Caco-2 (cell line): Measurements from ENCODE around the gene NEK9. TPM values are rescaled to one million over a fixed set of nuclear protein-coding genes. Genes with fewer than 3 reads are reported as not detected.

Experiments used
- BruUV-seq: library from RNA; stranded (reverse); fragments of 400-500 nt; replicated peaks from 2 replicates; lab custom pipeline; 2021; lab: Mats Ljungman, UMichigan
- CTCF ChIA-PET: fragments of 300-600 bp; sonication (Branson Sonifier 250); formaldehyde crosslinking; loops from one replicate; lab custom pipeline; 2022; ENCODE audit warnings: antibody characterized with exemption; lab: Charles Lee
- POLR2A ChIA-PET: fragments of 300-600 bp; sonication (Branson Sonifier 250); formaldehyde crosslinking; loops from one replicate; lab custom pipeline; 2022; ENCODE audit warnings: antibody characterized with exemption; lab: Charles Lee
- DNase-seq, 2 experiments: peaks; one replicate each; pipeline versions ENCODE4 v3.0.0 to v3.0.0-alpha.2; 2020 to 2022
- H3K27me3 ChIP-seq: replicated peaks from 2 replicates; pipeline ENCODE4 v1.6.0; 2011; ENCODE audit warnings: low read length; ENCODE audit not compliant: control insufficient read depth, insufficient read depth
- H3K36me3 ChIP-seq: 2 replicates; pipeline ENCODE4 v1.5.1; 2011; ENCODE audit warnings: low read length; ENCODE audit not compliant: control insufficient read depth, insufficient read depth
- H3K4me1 ChIP-seq: fragments of 250-450 bp; sonication (Bioruptor Pico); 2 replicates; pipeline ENCODE4 v1.5.1; 2020; ENCODE audit warnings: mild to moderate bottlenecking
- H3K4me3 ChIP-seq: 2 replicates; pipeline ENCODE4 v1.5.1; 2011; ENCODE audit warnings: low read depth, mild to moderate bottlenecking, control low read depth, low read length
- H3K9me3 ChIP-seq: fragments of 250-450 bp; sonication (Bioruptor Pico); 2 replicates; pipeline ENCODE4 v1.5.1; 2020; ENCODE audit warnings: mild to moderate bottlenecking, moderate library complexity
- H3K27ac Mint-ChIP-seq: one replicate; pipeline ENCODE4 v1.8.0; 2022; ENCODE audit warnings: mixed read lengths; ENCODE audit not compliant: unreplicated experiment
- H3K27me3 Mint-ChIP-seq: one replicate; pipeline ENCODE4 v1.8.0; 2022; ENCODE audit warnings: mixed read lengths; ENCODE audit not compliant: insufficient read depth, unreplicated experiment
- H3K36me3 Mint-ChIP-seq: one replicate; pipeline ENCODE4 v1.8.0; 2022; ENCODE audit warnings: mild to moderate bottlenecking, mixed read lengths; ENCODE audit not compliant: insufficient read depth, unreplicated experiment
- H3K4me1 Mint-ChIP-seq: one replicate; pipeline ENCODE4 v1.8.0; 2022; ENCODE audit warnings: low read depth, mixed read lengths; ENCODE audit not compliant: unreplicated experiment
- H3K4me3 Mint-ChIP-seq: one replicate; pipeline ENCODE4 v1.8.0; 2022; ENCODE audit warnings: mild to moderate bottlenecking, moderate library complexity, mixed read lengths; ENCODE audit not compliant: unreplicated experiment
- H3K9me3 Mint-ChIP-seq: one replicate; pipeline ENCODE4 v1.8.0; 2022; ENCODE audit warnings: mixed read lengths; ENCODE audit not compliant: unreplicated experiment
- CTCF ChIP-seq, 2 experiments: fragments of 200-600 bp in 1 of 2; IDR thresholded peaks; 1 replicate in 1 of 2; 2 replicates in 1 of 2; pipeline versions ENCODE4 v1.5.1 to v1.8.0; 2011 to 2022; ENCODE audit warnings: antibody characterized with exemption in 1 of 2, control low read depth in 1 of 2, inconsistent platforms in 1 of 2, low read depth in 1 of 2, low read length in 1 of 2, mild to moderate bottlenecking in 1 of 2, moderate library complexity in 1 of 2; ENCODE audit not compliant: insufficient read depth in 1 of 2, severe bottlenecking in 1 of 2, unreplicated experiment in 1 of 2
- intact Hi-C: fragments of 100-400 bp; cut with micrococcal nuclease; formaldehyde crosslinking; loops from one replicate; pipeline ENCODE4 v1.10.0; 2022; ENCODE audit not compliant: unreplicated experiment
- total RNA-seq: library from RNA; stranded (reverse); gene quantifications from 2 replicates; pipeline ENCODE4 v1.2.3, GENCODE V29; 2022

The NEK9 gene
- total RNA-seq, 1 experiment from 2014 or later = 69.2 TPM

GRCh38 chr14:75049136-75049535 lies 77.7 kb downstream of the NEK9 start:
- TF ChIP-seq CTCF (IDR thresholded peaks at IDR 0.05; ENCODE audit: insufficient read depth in 1 of 2, low read depth in 1 of 2, low read length in 1 of 2, severe bottlenecking in 1 of 2, unreplicated experiment in 1 of 2) = no peak
- Histone ChIP-seq H3K27me3 (no peaks in the 10 kb centered on the region), H3K36me3 (no peaks in the 10 kb centered on the region), H3K4me3 (no peak overlapping the region), H3K9me3 (no peaks in the 10 kb centered on the region), H3K4me1 (peaks cover 10% of the 10 kb centered on the region)
- Mint-ChIP-seq H3K9me3 (no peaks in the 10 kb centered on the region), H3K4me1 (peaks cover 5% of the 10 kb centered on the region), H3K27ac (no peak overlapping the region), H3K36me3 (peaks cover 28% of the 10 kb centered on the region), H3K4me3 (no peak overlapping the region), H3K27me3 (no peaks in the 10 kb centered on the region)
- intact Hi-C loops = no loop called here
- ChIA-PET POLR2A (interaction anchor here (0.6 kb wide), 1 partner anchor 272 kb away, joined by 4 read pairs; no protein-coding TSS in a partner anchor), CTCF (no interaction called here)
- DNase-seq = no peak
- BruUV-seq = no TSS peak

- Histone ChIP-seq H3K36me3 (no peaks in the 10 kb centered on the region), H3K4me3 (no peak overlapping the region), H3K4me1 (peaks cover 10% of the 10 kb centered on the region), H3K9me3 (no peaks in the 10 kb centered on the region), H3K27me3 (no peaks in the 10 kb centered on the region)
- no peaks in the 10 kb centered on the region for H3K27me3 Mint-ChIP-seq
- BruUV-seq = no TSS peak
- H3K36me3 Mint-ChIP-seq = peaks cover 28% of the 10 kb centered on the region
- CTCF ChIA-PET = no interaction called here
- TF ChIP-seq CTCF (IDR thresholded peaks at IDR 0.05; ENCODE audit: insufficient read depth in 1 of 2, low read depth in 1 of 2, low read length in 1 of 2, severe bottlenecking in 1 of 2, unreplicated experiment in 1 of 2) = no peak
- peaks cover 5% of the 10 kb centered on the region for H3K4me1 Mint-ChIP-seq
- H3K9me3 Mint-ChIP-seq = no peaks in the 10 kb centered on the region
- no peak overlapping the region for H3K4me3 Mint-ChIP-seq
- no peak for DNase-seq
- POLR2A ChIA-PET = no interaction called here
- intact Hi-C loops = no loop called here
- H3K27ac Mint-ChIP-seq = no peak overlapping the region
Measured at GRCh38 chr14:75048101-75048500, 78.7 kb downstream of the NEK9 start.

GRCh38 chr14:75047506-75047905 lies 79.3 kb downstream of the NEK9 start:
- POLR2A ChIA-PET = no interaction called here
- no TSS peak for BruUV-seq

More at GRCh38 chr14:75047506-75047905, 79.3 kb downstream of the NEK9 start:
- Mint-ChIP-seq H3K9me3 (no peaks in the 10 kb centered on the region), H3K4me1 (peaks cover 5% of the 10 kb centered on the region), H3K36me3 (peaks cover 28% of the 10 kb centered on the region), H3K27ac (no peak overlapping the region), H3K4me3 (no peak overlapping the region), H3K27me3 (no peaks in the 10 kb centered on the region)
- Histone ChIP-seq H3K4me1 (peaks cover 13% of the 10 kb centered on the region), H3K4me3 (no peak overlapping the region), H3K27me3 (no peaks in the 10 kb centered on the region), H3K9me3 (no peaks in the 10 kb centered on the region), H3K36me3 (no peaks in the 10 kb centered on the region)
- intact Hi-C loops = no loop called here
- no peak for TF ChIP-seq CTCF (IDR thresholded peaks at IDR 0.05; ENCODE audit: insufficient read depth in 1 of 2, low read depth in 1 of 2, low read length in 1 of 2, severe bottlenecking in 1 of 2, unreplicated experiment in 1 of 2)
- CTCF ChIA-PET = no interaction called here
- no peak for DNase-seq
